Thyroid gland (tissue), 4 donors: ENCODE results near the gene ROPN1L.

Experiments used
- POLR2A ChIP-seq, 2 donors: fragments of 450-650 bp; IDR thresholded peaks; one replicate each; pipeline ENCODE4 v1.6.1; 2017; ENCODE audit warnings: antibody characterized with exemption in 2 of 2, mild to moderate bottlenecking in 2 of 2, moderate library complexity in 1 of 2
- TF ChIP-seq, protein P1 (sequence below), 6 experiments: fragments of 200-600 bp in 3 of 6; fragments of 450-650 bp in 3 of 6; sonication (generic) in 3 of 6; IDR thresholded peaks; one replicate each; pipeline ENCODE4 v1.5.1; 2016 to 2019; ENCODE audit warnings: antibody characterized with exemption in 6 of 6, mild to moderate bottlenecking in 2 of 6, inconsistent platforms in 1 of 6, moderate library complexity in 1 of 6

- no peak for TF ChIP-seq POLR2A (IDR thresholded peaks at IDR 0.05)
- TF ChIP-seq, protein P1, sequence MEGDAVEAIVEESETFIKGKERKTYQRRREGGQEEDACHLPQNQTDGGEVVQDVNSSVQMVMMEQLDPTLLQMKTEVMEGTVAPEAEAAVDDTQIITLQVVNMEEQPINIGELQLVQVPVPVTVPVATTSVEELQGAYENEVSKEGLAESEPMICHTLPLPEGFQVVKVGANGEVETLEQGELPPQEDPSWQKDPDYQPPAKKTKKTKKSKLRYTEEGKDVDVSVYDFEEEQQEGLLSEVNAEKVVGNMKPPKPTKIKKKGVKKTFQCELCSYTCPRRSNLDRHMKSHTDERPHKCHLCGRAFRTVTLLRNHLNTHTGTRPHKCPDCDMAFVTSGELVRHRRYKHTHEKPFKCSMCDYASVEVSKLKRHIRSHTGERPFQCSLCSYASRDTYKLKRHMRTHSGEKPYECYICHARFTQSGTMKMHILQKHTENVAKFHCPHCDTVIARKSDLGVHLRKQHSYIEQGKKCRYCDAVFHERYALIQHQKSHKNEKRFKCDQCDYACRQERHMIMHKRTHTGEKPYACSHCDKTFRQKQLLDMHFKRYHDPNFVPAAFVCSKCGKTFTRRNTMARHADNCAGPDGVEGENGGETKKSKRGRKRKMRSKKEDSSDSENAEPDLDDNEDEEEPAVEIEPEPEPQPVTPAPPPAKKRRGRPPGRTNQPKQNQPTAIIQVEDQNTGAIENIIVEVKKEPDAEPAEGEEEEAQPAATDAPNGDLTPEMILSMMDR (IDR thresholded peaks at IDR 0.05), result no peak
Measured at GRCh38 chr5:10454591-10455276, 13.1 kb downstream of the ROPN1L start.
